D341Med (cell line): Measurements from ENCODE around the gene RAB8B.
A peak's percentile ranks its signal among the peaks of the same experiment; 100 is the strongest.

ENCODE experiments used
- DNase-seq: peaks from one replicate; pipeline ENCODE4 v3.0.0; 2012; ENCODE audit warnings: low spot score

Gene RAB8B

DNA sequence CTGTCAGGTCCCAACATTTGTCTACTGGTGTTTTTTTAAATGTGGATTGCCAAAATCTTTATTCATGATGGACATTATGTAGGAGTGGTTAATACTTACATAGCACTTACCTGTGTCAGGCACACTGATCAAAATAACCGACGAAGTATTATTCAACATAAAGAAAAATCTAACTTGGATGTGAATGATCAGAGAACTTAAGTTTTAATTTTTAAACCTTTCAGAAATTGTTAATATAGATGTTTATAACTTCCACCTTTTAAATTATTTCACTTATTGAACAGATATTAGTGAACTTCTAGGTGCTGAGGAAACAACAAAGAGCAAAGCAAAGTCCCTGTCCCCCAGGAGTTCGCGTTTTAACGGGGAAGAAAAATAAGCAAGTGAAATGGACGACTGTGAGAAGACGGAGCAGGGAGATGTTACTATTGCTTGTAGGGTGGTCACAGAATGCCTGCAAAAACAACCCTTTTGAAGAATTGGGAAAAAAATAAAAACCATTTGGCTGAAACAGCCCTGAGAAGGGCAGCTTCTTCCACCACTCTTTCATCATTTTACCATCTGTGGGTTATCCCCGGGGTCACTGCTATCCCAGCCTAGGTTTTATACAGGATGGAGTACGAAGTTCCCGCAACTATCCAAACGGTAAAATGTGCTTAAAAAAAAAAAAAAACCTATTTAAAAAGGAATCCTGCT lies 87.1 kb downstream of the RAB8B start:
- no peak for DNase-seq

- DNase-seq, result peak; percentile 92
Measured at GRCh38 chr15:63277038-63277892, 87.9 kb downstream of the RAB8B start, which contains the start of gene APH1B. TSS of gene APH1B (plus strand) at chr15:63277605. CDS start at chr15:63277624, 19 bp downstream.

GRCh38 chr15:63277893-63278456 lies 88.6 kb downstream of the RAB8B start:
- DNase-seq, result no peak

DNA sequence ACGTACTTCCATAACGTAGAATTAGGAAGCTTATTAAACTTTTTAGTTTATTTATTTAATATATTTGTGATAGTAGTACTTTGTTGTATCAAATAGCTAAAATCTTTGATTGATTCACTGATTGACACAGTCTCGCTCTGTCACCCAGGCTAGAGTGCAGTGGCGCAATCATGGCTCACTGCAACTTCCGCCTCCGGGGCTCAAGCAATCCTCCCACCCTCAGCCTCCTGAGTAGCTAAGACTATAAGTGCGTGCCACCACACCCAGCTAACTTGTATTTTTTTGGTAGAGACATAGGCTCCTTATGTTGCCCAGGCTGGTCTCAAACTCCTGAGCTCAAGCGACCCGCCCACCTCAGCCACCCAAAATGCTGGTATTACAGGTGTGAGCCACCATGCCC lies 93.7 kb downstream of the RAB8B start:
- no peak for DNase-seq

GRCh38 chr15:63284335-63284734 lies 94.9 kb downstream of the RAB8B start:
- DNase-seq, result no peak

GRCh38 chr15:63287109-63287508 lies 97.7 kb downstream of the RAB8B start:
- DNase-seq, result no peak

GRCh38 chr15:63288342-63288741 lies 98.9 kb downstream of the RAB8B start:
- DNase-seq, result no peak

DNA sequence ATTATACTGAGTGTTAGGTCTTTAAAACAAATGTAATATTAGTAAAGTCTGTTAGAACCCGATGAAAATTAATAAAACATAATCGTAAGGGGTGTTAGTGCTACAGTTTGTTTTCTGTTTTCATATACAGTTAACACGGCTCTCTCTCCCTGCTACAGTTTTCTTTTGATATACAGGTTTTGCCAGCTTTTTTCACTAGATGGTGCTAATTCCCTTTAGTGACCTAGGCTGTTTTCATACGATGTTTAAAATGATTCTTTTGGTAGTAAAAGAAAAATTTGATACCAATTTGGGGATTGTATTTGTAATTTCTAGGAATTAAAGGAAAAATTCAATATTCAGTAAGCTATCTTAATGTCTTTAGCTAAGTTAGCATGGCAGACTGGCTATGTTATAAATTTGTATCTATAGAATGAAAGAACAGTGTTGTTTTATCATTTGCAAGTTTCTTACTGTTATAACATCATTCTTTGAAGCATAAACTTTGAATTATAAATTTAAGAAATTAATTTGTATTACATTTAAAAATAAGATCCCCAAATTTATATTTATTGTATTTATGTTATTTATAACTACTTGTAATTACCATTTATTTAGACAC lies 99.5 kb downstream of the RAB8B start:
- peak; percentile 55 for DNase-seq

DNA sequence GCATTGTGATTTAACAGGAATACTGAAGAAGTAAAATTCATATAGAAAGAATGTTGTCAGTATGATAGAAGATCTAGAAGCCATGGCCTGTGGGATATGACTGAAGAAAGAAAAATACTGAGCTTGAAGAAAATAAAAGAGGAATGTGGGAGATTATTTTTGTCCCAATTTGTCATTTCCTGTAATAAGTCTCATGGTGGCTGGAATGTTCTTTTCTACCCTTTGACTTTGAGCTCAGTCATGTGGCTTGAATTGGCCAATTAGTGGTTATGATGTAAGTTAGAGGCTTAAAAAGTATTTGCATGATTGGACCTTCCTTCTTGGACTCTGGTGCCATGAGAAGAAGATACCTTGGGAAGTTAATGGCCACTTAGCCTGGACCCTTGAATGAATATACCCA lies 102.1 kb downstream of the RAB8B start:
- no peak for DNase-seq

GRCh38 chr15:63292241-63292640 lies 102.8 kb downstream of the RAB8B start:
- no peak for DNase-seq

GRCh38 chr15:63292771-63293170 lies 103.4 kb downstream of the RAB8B start:
- DNase-seq, result no peak

DNA sequence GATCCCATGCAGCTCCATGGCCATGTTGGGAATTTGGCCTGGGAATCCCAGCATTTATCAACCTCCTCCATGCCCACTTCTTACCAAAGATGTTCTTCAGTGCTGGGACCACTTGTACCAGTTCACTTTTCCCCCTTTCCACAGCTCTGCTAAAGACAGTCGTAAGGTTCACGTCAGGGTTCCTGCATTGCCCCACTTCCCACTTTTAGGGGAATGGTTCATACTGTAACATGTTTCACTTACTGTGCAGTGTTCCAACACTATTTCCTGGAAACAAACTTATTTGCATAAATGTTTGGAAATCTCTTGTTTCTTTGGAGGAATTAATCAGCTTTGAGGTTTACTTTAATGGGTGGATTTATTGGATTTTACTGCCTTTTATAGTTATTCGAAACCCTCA lies 105.0 kb downstream of the RAB8B start:
- DNase-seq, result no peak

DNA sequence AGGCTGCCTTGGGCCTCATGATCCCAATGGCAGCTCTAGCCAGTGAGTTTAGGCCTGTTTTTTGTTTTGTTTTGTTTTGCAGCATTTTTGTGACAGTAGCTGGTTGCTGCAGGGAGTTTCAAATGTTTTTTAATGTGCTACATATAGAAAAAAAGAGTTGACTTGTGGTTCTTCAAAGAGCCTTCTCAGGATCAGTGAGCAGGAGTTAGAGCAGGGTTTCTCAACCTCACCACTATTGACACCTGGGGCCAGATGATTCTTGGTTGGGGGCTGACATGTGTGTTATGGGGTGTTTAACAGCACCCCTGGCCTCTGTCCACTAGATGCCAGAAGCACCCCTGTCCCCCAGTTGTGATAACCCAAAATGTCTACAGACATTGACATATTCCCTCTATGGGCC lies 105.9 kb downstream of the RAB8B start:
- DNase-seq, result no peak

DNA sequence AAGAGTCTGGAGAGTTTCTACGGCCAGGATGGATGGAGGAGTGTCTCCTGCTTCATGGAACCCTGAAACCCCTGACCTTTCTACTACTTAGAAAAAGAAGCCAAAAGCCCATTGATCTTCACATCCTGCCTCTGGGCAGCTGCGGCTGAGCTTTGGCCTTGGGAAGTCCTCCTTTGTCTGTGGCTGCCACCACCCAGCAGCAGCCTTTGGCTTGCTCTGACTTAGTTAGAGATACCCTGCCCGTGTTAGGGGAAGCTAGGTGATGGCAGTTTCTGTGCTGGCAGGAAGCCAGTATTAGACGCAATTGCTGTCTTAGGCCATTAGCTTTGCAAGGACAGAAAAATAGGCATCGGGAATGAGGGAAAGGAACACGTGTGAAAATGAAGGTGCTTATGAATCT lies 106.8 kb downstream of the RAB8B start:
- no peak for DNase-seq

DNA sequence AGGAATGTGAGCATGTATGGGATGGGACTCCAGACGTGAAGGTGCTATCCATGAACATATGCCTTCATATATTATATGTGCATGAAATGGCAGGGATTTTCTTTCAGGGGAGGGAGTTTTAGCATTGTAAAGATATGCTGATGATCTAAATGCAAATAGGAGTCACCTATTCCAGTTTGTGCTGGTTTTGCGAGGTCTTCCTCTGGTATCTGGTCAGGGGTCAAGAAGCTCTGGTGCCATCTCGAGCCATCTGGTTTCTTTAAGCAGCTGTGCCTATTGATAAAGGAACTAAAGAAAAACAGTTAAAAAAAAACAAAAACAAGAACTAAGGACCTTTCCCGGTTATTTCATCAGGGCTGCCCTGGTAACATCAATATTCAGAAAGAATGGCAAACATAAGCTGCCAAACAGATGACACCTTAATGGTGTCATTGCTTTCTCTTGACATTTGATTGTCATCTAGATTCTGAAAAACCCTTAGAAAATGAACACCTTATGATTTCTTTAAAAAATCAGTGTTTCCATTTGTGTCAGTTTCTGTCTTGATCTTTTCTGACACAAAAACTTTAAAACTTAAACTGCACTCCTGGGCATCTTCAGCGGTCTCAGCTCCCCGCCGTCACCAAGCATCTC lies 110.7 kb downstream of the RAB8B start:
- DNase-seq, result no peak

DNA sequence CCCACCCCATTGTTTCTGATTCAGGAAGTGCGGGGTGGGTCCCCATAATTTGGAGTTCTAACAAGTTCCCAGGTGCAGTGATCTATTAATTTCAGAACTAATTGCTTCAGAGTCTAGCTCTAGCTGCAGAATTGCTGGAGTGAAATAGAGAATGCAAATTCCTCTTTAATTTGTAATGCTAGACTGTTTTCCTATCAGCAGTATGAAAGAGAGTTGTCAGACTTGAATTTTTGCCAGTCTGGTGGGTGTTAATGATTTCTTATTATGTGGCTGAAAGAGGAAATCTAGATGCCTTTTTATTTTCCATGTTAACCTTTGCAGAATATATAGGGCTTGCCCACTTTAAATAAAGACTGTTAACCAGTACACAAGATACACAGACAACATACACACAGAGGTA lies 111.7 kb downstream of the RAB8B start:
- no peak for DNase-seq

- no peak for DNase-seq
Measured at GRCh38 chr15:63305260-63305659, 115.9 kb downstream of the RAB8B start.

- no peak for DNase-seq
Measured at GRCh38 chr15:63306492-63307073, 117.2 kb downstream of the RAB8B start.

- DNase-seq, result no peak
Measured at GRCh38 chr15:63308491-63308890, 119.1 kb downstream of the RAB8B start.

DNA sequence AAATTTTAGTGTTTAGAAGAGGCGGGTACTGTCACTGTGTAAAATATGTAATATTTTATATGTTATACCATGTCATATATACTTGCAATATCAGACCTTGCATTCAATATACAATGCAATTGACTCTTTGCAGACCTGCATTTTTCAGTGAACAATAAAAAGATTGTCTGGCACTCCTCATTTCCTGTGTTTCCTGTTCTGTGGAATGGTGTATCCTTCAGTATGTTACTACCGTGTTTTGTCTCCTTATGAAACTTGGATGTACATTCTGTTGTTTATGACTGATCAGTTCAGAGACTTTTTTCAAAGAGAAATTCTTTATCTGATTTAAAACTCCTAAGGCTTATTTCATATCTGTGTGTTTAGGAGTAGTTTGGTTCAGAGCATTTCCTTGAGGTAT lies 119.5 kb downstream of the RAB8B start:
- no peak for DNase-seq

DNA sequence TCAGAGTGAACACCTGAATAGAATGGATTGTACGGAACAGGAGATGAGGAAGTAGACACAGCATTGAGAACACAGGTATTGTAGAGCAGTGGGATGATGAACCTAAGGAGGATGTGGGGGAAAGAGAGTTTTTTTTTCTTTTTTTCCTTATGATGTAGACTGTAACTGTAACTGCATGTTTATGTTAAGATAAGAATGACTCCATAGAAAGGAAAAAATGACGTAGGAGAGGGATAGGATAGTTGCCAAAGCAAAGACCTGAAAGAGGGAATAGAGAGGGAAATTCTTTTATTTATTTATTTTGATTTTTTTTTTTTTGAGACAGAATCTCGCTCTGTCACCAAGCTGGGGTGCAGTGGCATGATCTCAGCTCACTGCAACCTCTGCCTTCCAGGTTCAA lies 121.2 kb downstream of the RAB8B start:
- no peak for DNase-seq

DNA sequence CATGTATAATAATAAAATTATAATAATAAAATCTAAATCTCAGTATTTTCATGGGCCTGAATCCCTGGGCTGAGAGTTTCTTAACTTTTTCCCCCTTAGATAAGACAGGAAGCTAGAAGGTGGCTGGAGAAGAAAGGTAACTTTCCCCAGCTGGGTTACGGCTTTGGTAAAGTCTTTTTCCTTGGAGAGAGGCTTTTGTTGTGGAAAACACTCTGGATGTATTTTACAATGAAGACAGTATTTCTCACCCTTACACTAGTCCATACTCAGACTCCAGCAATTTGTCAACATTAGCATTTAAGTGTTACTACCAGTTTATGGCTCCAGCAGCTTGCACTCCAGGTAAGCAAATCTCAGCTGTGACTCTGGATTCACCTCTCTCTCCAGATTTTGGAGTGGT lies 122.9 kb downstream of the RAB8B start:
- no peak for DNase-seq
